ENCODE measurements around the gene DMD.
A peak's percentile ranks its signal among the peaks of the same experiment; 100 is the strongest.

Gene DMD

DNA sequence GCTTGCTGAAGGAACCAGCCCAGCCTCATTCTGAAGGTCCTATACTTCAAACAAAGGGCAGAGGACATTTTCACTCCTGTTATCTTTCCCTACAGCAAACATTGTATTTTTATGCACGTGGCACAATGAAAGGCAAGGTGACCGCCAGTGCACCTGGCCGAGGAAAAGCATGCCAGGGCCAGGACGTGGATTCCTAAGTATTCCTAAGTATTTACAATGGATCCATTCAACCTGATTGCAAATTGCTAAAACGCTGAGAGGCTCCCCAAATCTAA, 2011.6 kb downstream of the DMD start:
- no peak for DNase-seq

GRCh38 chrX:31199056-31199839, 2012.1 kb downstream of the DMD start:
- DNase-seq, result no peak

GRCh38 chrX:31190221-31190975, 2021.0 kb downstream of the DMD start:
- no peak for DNase-seq

- DNase-seq, result no peak
Measured at GRCh38 chrX:31186693-31187338, 2024.5 kb downstream of the DMD start.

DNA sequence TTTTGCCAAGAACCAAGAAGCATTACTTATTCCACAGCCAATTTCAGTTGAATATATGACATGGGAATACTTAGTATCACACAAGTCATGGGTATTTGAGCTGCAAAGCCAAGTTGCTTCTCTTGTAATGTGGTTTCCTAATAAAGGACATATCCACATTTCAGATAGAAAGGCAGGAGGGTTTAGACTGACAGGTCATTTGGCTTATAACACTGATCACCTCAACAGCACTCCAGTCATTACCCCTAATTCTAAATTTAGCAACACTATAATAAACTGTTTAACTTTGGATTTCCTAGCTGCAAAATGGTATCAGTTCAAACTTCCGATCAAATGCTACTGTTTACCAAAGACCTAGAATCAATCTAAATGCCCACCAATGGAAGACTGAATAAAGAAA, 2025.5 kb downstream of the DMD start:
- no peak for DNase-seq

DNA sequence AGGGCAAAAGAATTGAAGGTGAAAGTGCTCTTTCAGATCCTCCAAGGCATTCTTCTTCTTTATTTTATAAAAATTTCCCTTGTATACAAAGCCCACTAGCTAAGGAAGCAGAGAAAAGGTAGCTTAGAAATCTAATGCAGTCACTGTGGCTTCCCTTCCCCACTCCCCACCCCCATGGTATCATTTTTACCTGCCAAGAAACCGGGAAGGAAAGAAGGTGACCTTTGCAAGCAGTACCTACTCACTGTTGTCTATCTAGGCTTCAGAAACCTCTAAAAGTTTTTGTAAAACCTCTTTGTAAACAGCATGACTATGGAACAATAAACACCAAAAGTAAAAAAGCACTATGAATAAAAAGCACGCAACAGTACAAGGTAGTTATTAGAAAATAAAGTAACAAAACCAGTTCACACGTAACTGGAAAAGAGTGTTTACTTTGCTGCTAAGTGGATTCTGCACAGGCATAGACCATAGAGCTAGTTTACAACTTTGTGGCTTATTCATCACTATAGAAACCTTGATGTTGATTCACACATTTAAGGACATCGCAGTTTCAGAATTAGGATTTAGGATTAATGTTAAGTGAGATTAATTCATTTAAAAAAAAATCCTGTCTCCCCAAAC, 2029.9 kb downstream of the DMD start:
- DNase-seq, result no peak

DNA sequence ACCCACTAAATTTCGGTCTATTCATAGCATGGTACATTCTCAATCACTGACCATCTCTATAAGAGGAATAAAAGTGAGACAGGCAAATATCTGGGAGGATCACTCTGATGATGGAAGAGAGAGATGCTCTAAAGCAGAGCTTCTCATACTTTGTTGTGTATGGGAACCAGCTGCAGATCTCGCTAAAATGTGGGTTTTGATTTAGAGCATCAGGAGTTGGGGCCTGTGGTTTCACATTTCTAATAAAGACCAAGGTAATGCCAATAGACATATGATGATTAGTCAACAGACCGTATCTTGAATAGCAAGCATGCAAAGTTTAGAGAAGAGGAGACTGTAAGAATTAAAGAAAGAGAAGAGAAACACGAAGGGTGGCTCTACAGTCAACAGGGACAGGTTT, 2032.1 kb downstream of the DMD start:
- no peak for DNase-seq

DNA sequence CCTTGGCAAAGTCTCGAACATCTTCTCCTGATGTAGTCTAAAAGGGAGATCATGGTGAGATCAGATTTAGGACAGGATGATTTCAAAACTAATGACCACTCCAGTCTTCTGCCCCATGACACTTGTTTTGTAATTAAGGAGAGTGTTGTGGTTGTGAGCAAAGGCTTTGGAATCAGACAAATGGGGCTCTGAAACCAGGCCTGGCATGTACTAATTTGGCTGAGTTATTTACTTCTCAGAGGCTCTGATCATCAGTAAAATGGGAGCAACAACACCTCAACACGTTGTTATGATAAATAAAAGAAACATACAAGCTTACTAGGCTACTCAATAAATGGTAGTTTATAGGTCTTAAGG, 2032.6 kb downstream of the DMD start:
- no peak for DNase-seq

GRCh38 chrX:31178064-31178768, 2033.1 kb downstream of the DMD start:
- no peak for DNase-seq

- DNase-seq, result no peak
Measured at GRCh38 chrX:31170792-31171191, 2040.6 kb downstream of the DMD start.

DNA sequence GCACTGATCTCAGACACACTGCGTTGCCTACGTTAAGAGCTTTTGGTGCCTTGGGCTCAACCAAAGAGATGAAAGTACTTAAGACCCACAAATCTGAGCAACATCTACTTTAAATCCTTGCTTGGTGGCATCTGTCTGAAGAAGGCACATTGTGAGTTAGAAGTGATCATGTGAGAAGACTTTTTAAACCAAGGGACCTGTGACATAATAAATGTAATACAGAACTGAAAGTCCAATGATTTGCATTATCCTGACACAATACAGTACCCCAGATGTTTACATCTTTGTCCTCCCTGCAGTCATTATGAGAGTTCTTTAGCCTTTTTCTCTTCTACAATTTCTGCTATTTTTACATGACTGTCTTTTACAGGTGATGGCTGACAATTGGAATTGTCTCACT, 2042.8 kb downstream of the DMD start:
- no peak for DNase-seq

- DNase-seq, result no peak
Measured at GRCh38 chrX:31166832-31167231, 2044.5 kb downstream of the DMD start.

GRCh38 chrX:31166416-31166815, 2044.9 kb downstream of the DMD start:
- DNase-seq, result no peak

DNA sequence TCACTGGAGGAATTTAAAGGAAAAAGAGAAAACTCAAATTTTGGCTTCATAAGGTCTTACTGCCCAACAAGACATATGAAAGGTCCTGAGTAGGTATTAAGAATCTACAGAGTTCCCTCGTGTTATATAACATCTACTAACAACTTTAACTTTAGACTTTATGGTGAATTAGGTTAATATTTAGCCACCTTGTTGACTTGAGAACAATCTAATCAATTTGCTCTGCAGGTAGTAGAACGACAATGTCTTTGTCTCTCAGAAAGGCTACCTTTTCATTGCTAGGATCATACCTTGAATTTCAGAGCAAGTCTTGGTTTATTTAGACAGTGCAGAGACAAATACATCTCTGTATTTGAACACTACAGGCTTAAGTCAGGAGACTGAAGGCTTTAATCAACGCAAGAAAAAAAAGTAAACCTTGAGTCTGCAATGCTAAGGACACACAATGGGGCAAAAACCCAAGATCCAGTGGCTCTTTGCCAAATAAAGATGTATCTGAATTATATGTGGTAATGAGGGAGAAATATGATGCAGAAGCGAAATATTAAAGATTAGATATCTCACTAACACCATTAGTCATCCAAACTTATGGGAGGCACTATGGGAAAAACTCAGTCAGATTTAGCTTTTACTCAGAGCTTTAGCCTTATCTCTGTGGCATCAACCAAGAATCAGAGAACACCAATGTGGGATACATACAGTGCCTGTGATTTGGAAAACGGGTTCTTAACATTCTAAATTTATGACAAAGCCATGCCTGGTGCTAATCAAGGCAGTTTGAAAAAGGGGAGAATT, 2045.9 kb downstream of the DMD start:
- DNase-seq, result no peak

DNA sequence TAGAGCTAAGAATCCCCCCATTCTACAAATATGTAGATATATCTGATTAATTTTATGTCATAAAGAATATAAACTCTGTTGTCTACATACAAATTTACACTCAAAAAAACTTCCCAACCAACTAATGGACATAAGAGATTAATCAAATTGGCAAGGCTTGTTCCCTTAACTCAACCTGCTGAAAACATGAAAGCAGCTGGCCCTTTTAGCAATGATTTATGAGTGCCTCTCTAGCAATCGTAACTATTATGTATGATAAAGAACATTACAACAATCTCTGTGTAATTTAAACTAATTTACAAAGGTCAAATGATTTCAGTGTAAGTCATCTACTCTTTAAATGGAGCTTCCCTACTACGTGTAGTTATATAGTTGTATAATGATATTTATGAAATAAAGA, 2056.4 kb downstream of the DMD start:
- DNase-seq, result no peak

DNA sequence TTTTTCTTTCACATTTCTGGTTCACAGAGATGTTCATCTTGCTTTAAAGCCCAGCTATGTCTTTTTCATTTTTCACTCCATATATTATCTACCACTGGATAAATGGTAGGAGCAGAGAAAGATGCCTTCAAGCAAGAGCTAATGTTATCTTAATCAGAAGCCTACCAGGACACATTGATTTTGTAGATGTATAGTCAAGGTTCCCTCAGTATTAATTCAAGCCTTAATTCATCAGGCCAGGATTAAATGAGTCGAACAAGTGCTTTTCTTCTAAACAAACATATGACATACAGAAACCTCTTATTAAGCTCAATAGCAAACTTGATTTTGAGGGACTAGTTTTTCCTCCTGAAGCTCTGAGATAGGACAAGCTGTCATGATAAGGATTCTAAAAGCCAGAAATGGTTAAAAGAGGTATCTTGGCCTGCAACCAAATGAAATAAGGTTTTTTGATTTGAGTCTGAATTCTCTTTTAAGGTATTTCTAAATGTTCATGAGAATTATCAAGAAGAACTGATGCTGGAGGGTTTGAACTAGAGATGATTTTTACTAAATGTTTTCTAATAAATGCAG, 2057.8 kb downstream of the DMD start:
- DNase-seq, result no peak

DNA sequence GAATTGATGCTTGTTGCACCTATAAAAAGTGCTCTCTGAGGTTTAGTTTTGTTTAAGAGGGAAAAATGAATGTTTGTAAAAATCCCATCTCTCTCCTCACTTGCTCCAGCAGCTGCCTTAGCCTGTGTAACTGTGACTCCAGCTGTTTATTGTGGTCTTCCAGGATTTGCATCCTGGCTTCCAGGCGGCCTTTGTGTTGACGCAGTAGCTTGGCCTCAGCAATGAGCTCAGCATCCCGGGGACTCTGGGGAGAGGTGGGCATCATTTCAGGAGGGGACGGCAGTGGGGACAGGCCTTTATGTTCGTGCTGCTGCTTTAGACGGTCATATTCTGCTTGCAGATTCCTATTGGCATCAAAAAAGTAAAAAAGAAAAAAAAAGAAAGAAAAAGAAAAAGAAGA, 2064.2 kb downstream of the DMD start:
- DNase-seq, result no peak

DNA sequence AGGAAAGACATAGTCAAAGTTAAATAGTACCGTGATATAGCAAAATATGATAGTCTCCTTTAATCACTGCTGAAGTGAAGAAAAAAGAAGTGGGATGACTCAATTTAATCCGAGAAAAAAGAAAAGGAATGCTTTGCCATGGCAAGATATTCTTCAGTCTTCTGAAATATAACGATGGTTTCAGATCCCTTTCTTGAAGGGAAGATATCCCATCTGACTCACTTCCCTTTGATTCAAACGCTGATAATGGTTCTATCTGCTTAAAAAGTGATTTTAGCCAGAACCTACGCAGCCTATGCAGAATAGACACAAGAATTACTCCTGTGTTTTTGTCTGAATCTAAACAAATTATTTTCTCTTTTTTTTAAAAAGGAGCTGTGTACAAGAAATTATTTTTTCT, 2071.4 kb downstream of the DMD start:
- no peak for DNase-seq

DNA sequence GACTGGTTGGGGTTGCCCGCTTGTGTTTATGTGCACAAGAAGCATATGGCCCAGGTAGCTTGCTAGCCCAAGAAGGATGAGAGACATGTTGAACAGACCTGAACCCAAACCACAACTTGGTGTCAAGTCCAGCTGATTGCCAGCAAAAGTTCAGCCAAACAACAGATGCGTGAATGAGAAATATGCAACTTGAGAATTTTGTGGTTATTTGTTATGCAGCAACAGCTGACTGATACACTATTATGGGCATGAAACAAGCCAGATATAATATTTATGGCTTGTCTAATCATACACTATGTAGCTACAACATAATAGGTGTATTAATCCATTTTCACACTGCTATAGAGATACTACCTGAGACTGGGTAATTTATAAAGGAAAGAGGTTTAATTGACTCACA, 2073.2 kb downstream of the DMD start:
- DNase-seq, result no peak

DNA sequence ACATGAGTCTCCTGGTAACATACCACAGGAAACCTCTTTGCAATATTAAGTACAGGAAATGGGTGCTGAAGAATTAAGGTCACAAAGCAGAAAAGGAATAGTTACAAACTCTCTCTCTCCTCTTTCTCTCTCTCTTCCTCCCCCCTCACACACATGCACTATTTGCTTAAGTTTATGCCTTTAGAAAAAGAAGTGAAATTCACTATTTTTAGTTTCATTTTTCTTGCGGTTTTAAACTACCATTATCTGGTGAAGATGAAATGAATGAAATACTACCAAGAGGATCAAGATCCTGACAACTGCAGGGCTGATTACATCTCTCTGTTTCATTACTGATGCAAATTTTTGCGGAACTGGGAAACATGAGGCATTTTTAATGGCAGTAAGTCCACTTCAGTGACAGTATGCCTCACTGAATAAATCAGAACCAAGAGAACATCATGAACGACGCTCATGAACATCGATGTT, 2075.2 kb downstream of the DMD start:
- peak; percentile 1 for DNase-seq

DNA sequence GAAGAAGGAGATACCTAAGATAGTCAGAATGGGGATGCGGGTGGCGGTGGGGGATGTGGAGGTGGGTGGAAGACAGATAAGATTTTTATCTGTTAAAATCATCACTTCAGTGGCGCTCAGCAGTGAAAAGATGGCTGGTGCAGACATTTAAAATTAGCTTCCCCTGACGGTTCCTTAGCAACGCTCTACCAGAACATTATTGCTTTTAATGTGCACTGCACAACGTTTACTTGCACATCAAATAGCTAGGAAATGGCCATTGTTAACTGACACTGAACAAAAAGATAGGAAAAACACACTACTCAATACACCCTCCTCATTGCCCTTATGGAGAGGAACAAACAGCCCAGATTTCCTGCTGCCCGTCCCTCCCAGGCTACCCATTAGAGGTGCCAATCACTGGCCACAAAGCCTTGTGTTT, 2078.5 kb downstream of the DMD start:
- no peak for DNase-seq
